ENCODE measurements around the gene PMEPA1. TPM values are rescaled to one million over a fixed set of nuclear protein-coding genes. Genes with fewer than 3 reads are reported as not detected.

PMEPA1 gene
- total and polyA plus RNA-seq, 10 of the 15 experiments (the other 5 are each of a cell fraction or from before 2014, with no cell fraction given), result 0.02 to 0.10 (median 0.04) TPM; not detected in 3

- TF ChIP-seq NR2C1 (IDR thresholded peaks at IDR 0.05), result no peak
- TF ChIP-seq NKRF (conservative IDR thresholded peaks at IDR 0.05), result no peak
- TF ChIP-seq RB1 (IDR thresholded peaks at IDR 0.05; ENCODE audit: borderline replicate concordance), result no peak
- no peak for TF ChIP-seq SMAD1 (IDR thresholded peaks at IDR 0.05; ENCODE audit: low read depth, partially characterized antibody)
- TF ChIP-seq ZNF592 (IDR thresholded peaks at IDR 0.05), result no peak
- no peak for TF ChIP-seq FOXK2 (IDR thresholded peaks at IDR 0.05)
- TF ChIP-seq BMI1 (IDR thresholded peaks at IDR 0.05; ENCODE audit: borderline replicate concordance), result no peak
- 0 out of 2 replicates have a peak, but pooled peaks have one; percentile 47 for TF ChIP-seq RCOR1 (conservative IDR thresholded peaks at IDR 0.05; ENCODE audit: low read depth, low read length)
- TF ChIP-seq STAT3 (IDR thresholded peaks at IDR 0.05; ENCODE audit: low read depth, low read length), result no peak
- TF ChIP-seq RAD51 (IDR thresholded peaks at IDR 0.05), result no peak
- no peak for TF ChIP-seq SUZ12 (IDR thresholded peaks at IDR 0.05; ENCODE audit: unreplicated experiment)
- no peak for TF ChIP-seq GABPA (IDR thresholded peaks at IDR 0.05; ENCODE audit: low read depth)
- TF ChIP-seq DPF2 (IDR thresholded peaks at IDR 0.05), result 0 out of 2 replicates have a peak, but pooled peaks have one; percentile 45
- no peak for TF ChIP-seq BRCA1 (IDR thresholded peaks at IDR 0.05; ENCODE audit: low read depth, low read length)
- no peak for TF ChIP-seq EGR1 (IDR thresholded peaks at IDR 0.05; ENCODE audit: borderline replicate concordance in 1 of 2, low read depth in 2 of 2, low read length in 2 of 2)
- no peak for TF ChIP-seq ZBED1 (IDR thresholded peaks at IDR 0.05; ENCODE audit: borderline replicate concordance)
- TF ChIP-seq ZNF274 (IDR thresholded peaks at IDR 0.05; ENCODE audit: insufficient read depth, insufficient read length), result no peak
- no peak for TF ChIP-seq BCLAF1 (IDR thresholded peaks at IDR 0.05)
- TF ChIP-seq SRF (IDR thresholded peaks at IDR 0.05; ENCODE audit: low read depth in 2 of 2, low read length in 2 of 2), result no peak
- no peak for TF ChIP-seq ATF7 (IDR thresholded peaks at IDR 0.05; ENCODE audit: low read depth)
- TF ChIP-seq ZBTB33 (IDR thresholded peaks at IDR 0.05), result no peak
Observed at GRCh38 chr20:57748601-57749130, 38.9 kb upstream of the PMEPA1 start (continued).
